RKO (cell line): Measurements from ENCODE around the gene APOL3.
"Not testable (repeated sequence)": the region's sequence is repeated elsewhere in the genome, so short reads cannot be mapped to it uniquely, and the experiment has no call there.

ENCODE experiments used
- DNase-seq: peaks from one replicate; pipeline ENCODE4 v3.0.0-alpha.2; 2016; ENCODE audit warnings: low spot score

The APOL3 gene

DNA sequence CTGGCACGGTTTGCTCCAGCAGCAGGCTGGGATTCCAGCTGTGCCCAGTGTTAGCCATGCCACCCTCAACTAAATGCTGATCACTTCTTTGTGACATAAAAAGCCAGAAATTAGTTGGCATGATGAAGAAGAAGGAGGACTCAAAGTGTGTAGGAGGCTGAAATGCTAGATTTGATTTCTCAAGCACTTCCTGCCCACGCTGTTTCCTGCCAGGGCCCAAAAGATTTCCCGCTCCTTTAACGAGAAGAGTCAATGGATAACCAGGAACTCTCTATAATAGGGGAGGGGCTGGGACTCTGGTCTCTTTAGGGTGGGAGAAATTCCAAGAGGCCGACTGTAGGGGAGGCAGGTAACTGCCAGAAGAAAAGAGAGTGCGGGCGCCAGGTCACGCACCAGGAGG is 26.4 kb downstream of the APOL3 start:
- no peak for DNase-seq

DNA sequence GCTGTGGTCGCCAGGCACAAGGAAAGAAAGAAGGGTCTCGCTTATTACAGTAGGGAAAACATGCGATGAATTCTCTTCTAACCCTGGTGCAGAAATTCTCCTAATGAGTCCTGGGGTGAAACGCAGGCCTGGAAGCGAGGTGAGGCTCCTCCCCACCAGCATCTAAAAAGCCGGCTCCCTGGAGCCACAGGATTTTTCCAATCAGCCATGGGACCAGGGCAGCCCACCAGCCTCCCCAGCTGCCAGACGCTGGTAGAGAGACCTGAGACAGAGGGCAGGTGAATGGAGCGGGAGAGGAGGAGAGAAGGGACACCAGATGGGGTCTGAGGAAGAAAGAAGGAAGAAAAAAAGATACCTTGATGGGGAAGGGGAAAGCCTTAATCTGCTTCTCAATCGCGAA is 28.6 kb downstream of the APOL3 start:
- DNase-seq = no peak

DNA sequence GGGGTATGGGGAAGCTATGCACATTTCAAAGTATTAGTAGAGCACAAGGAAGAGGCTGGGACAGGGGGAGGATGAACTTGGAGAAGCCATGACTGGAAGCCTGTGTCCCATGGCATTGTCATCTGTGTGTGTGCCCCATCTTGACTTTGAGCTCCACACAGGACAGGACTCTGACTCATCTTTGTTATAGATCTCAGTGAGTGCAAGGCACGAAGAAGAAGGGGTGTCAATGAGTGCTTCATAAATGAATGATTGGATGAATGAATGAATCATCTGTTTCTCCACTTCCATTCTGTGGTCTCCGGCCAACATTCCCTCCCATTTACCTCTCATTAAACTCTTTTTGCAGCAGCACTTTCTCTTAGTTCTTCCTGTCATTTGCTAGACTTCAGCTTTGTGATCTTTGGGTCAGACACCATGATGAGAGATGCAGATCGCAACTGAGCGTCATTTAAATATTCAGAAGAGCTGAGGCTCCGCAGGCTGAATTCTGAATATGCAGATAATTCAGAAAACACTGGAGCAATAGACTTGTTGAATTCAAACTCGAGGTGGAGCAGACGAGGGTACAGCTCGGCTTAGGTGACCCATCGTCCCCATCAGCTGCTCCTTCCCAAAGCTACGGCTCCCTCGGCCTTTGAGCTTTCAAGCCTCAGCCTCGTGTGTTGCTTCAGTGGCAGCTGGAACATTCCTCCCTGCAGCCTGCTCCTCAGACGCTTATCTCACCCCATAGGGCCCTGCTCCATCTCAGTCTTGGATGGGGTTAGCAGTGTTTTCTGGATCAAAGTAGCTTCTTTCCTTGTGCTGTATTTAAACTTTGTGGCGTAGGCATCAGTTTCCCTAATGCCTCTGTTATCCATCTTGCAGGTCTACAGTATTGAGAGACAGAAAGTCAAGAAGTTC is 30.8 kb downstream of the APOL3 start:
- DNase-seq = no peak

DNA sequence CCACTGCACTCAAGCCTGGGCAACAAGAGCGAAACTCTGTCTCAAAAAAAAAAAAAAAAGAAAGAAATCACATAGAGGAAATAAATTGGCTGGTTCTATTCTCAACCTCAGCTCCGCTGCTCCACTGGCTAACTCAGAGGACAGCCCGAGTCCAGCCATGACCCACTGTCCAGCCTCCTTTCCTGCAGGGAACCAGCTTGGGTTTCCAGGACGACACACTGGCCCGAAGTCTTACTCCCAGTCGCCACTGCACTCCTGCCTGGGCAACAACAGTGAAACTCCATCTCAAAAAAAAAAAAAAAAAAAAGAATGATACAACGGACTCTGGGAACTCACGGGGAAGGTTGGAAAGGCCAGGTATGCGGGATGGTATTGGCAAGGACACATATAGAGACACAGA is 31.5 kb downstream of the APOL3 start:
- DNase-seq = no peak

DNA sequence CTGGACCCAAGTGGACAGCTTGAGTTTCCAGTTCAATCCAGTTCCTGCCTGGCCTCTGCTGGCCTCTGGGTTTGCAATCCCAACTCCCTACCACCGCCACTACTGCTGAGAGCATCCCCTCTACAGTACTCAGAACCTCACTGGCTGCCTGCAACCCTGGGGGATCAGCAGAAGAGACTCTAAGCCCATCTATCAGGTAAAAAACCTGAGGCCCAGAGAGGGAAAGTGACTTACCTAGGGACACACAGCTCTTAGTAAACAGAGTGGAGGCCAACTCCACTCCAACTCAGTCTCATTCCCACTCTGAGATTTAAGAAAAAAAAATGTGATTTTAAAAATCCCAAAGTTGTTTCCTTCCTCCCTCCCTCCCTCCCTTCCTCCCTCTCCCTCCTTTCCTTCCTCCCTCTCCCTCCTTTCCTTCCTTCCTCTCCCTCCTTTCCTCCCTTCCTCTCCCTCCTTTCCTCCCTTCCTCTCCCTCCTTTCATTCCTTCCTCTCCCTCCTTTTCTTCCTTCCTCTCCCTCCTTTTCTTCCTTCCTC is 34.5 kb downstream of the APOL3 start:
- DNase-seq = no peak

DNA sequence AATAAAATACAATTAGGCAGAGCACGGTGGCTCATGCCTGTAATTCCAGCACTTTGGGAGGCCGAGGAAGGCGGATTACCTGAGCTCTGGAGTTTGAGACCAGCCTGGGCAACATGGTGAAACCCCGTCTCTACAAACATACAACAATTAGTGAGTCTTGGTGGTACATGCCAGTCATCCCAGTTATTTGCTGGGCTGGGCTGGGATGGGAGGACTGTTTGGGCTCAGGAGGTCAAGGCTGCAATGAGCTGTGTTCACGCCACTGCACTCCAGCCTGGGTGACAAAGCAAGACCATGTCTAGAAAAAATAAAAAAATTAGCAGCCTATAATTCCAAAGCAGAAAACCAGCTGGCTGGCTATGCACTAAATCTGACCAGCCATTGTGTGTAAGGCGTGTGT is 35.1 kb downstream of the APOL3 start:
- DNase-seq = no peak

DNA sequence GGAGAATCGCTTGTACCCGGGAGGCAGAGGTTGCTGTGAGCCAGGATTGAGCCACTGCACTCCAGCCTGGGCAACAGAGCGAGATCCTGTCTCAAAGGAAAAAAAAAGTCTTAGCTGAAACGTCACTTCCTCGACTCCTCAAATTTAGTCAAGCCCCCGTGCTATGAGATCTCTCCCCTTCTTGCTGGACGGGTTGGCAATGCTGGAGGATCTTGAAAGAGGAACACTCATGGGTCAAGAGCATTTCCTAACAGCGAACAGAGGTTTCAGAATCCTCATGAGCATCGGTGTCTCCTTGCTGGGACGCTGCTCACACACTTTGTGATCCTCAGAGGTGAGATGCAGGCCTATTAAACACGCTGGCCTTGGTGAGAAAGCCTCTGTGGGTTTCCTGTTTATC is 35.9 kb downstream of the APOL3 start:
- DNase-seq = no peak

DNA sequence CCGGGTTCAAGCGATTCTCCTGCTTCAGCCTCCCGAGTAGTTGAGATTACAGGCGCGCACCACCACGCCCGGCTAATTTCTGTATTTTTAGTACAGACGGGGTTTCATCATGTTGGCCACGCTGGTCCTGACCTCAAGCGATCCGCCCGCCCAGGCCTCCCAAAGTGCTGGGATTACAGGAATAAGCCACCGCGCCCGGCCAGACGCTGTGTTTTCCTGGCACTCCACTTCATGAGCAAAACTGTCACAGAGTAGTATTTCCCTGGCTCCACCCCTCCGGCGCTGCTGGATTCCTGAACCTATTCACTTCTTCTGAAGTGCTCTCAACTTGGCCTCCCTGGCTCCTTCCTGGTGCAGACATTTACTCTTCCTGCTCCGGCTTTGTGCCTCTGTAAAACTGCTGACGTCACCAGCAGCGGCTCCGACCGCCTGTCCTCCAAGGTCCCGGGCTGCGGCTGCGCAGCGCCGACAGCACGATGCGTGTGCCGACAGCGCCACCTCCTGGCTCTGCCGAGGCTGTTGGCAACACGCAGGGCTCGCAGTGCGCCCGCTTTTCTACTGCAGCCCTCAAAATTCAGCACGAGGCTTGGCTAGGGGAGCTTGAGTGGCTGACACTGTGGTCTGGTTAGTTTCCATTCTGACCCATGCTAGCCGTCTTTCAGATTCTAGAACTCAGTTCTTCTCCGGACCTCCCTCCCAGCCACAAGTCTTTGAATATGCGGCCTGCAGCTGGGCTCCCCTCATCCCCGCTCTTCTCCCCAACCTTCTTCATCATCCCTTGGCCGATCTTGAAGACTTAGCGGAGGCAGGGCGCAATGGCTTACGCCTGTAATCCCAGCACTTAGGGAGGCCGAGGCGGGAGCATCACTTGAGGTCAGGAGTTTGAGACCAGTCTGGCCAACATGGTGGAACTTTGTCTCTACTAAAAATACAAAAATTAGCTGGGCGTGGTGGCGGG is 36.6 kb downstream of the APOL3 start:
- peak; percentile 94 for DNase-seq

DNA sequence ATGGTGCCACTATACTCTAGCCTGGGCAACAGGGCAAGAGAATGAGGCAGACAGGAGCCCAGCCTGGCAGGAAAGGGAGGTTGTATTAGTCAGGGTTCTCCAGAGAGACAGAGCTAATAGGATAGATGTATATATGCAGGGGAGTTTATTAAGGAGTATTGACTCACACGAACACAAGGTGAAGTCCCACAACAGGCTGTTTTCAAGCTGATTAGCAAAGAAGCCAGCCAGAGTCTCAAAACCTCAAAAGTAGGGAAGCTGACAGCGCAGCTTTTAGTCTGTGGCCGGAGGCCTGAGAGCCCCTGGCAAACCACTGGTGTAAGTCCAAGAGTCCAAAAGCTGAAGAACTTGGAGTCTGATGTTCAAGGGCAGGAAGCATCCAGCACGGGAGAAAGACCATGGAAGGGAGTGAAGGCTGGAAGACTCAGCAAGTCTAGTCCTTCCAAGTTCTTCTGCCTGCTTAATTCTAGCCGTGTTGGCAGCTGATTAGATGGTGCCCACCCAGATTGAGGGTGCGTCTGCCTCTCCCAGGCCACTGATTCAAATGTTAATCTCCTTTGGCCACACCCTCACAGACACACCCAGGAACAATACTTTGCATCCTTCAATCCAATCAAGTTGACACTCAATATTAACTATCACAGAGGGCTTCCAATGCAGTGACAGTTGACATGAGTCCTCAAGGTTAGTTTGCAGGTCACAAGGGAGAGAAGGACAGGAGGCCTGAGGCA is 39.8 kb downstream of the APOL3 start:
- DNase-seq = not testable (repeated sequence)

DNA sequence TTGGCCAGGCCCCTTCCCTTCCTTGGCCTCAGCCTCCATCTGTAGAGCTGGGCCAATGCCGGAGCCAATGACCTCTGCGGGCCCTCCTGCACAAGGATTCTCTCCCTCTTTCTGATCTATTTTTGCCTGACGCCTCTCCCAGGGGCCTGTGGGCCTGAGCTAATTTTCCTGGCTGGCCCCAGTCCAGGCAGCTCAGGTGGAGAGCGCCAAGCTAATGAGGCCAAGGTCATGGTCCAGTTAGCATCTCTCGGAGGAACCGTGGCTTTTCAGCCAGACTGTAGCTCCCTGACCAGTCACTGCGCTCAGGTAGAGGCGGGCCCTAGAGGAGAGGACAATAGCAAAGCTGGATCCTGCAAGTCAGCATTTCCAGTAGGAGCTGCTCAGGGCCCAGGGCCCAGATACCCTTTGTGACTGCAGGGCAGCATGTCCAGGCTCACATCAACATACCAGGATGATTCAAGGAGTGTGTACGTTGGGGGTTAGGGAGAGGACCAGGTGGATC is 43.5 kb downstream of the APOL3 start:
- DNase-seq = no peak

DNA sequence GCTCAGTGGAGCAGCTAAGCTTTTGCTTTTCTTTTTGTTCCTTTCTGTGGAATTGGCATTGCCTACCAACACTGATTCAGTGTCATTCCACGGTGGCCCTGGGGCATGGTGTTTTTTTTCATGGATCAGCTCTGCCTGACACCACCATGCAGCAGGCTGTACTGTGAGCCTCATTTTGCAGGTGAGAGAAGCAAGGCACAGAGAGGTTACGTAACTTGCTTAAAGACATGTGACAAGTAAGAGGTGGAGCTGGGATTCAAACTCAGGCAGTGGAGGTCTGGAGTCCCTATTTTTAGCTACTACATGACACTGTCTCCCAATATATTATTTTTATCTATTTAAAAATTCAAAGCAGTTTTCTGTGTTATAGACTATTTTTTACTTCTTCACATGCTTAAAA is 44.4 kb downstream of the APOL3 start:
- DNase-seq = no peak

DNA sequence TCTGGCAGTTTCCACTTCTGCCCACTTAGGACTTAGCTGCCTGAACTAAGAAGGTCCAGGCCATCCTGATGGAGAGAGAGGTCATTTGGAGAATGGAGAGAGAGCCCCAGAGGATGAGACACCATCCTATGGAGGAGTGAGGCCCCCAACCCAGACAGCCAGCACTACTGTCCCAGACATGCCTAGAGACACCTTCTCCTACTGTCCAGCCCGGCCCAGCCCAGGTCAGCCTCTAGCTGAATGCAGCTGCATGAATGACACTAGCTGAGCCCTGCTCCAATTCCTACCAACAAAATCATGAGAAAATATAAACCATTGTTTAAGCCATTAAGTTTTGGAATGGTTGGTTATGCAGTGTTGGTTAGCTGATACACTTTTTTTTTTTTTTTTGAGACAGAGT is 47.4 kb downstream of the APOL3 start:
- DNase-seq = no peak

DNA sequence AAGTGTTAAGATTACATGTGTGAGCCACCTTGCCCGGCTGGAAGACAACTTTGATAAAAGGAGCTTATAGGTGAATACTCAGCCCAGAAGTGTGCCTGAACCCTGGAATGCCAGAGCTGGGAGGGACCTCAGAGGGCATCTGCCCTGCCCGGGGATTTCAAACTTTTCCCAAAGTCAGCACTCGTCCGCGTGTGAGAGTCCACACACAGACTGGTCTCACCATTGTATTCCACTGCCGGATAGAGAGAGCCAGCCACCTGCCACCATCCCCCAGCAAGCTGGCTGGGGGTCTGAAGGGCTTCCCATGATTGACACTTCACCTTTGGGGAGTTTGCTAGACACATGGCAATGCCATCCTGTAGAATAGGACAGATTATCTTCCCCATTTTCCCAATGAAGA is 49.2 kb downstream of the APOL3 start:
- DNase-seq = no peak

DNA sequence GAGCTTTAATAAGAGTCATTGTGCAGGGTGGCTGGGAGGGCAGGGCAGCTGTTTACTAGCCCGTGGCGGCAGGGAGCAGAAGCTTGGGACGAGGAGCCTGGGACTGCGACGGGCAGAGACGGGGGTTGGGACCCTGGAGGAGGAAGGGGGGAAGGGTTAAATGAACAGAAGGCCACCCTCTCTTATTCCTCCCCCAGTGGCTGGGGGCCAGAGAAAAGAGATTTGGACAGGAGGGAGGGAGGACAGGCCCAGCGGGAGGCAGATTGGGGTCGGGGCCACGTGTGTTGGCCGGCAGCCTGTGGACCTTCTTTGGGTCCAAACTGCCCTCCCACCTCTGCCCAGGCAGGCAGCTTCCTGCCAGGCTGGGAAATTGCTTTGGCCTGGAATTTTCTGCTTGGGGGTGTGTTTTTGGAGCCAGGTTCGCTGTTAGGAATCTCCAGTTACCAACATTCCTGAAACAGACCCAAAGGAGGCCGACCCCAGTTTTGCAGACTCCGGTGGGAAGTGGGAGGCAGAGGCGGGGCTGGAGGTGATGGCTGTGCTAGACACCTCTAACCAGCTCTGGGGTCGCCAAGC is 50.2 kb downstream of the APOL3 start:
- DNase-seq = no peak

DNA sequence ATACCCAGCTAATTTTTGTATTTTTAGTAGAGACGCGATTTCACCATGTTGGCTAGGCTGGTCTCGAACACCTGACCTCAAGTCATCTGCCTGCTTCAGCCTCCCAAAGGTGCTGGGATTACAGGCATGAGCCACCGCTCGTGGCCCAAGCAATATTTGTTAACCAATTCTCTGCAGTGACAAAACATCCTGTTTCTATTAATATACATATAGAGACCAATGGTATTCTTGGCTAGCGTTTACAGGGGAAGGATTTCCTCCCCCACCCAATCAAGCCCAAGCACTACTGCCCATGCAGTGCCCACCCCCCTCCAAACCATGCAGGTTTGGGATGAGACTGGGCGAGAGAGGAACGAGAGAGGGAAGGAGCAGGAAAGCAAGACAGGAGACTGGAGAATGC is 53.1 kb downstream of the APOL3 start:
- no peak for DNase-seq

DNA sequence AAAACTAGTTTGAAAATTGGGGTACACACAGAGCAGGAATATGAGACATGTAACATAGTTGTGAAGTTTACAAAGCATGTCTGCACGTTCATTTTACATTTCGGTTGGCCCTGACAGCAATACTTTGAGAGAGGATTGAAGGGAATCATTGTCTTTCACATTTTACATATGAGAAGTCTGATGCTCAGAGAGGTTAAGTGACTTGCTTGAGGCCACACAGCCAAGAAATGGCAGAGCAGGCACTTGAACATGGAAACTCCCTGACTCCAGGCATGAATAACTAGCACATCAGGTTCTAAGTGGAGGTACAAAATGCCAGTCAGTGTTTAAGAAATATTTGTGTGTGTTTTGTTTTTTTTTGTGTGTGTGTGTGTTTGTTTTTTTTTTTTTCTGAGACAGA is 53.6 kb downstream of the APOL3 start:
- no peak for DNase-seq

DNA sequence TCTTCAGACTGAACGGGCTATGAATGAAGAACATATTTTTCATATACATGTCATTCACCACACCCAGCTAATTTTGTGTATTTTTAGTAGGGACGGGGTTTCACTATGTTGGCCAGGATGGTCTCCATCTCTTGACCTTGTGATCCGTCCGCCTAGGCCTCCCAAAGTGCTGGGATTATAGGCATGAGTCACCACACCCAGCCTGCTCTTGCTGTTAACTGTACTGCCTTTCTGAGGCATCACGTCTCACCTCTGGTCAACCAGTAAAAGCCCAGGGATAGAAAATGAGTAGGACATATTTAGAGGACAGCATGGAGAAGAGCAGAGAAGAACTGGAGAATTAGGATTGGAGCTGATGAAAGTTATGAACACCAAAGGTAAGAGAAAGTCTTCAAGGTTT is 55.6 kb downstream of the APOL3 start:
- DNase-seq = peak; percentile 44

DNA sequence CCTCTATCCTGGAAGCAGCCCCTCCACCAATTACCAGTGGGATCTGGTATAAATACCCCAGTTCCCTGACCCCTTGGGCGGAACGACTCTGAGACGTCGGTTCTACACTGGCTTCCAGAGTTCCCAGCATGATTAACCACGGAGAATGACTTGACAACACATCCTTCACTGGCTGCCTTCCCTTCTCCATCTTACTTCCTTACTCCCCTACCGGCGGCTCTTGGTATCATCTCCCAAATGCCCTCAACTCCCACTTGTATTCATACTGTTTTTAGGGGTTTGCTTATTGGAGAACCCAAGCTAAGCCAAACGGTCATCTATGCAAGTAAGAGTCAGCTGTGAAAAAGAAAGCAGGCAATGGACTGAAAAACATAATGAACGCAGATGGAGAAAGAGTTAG is 56.1 kb downstream of the APOL3 start:
- no peak for DNase-seq

DNA sequence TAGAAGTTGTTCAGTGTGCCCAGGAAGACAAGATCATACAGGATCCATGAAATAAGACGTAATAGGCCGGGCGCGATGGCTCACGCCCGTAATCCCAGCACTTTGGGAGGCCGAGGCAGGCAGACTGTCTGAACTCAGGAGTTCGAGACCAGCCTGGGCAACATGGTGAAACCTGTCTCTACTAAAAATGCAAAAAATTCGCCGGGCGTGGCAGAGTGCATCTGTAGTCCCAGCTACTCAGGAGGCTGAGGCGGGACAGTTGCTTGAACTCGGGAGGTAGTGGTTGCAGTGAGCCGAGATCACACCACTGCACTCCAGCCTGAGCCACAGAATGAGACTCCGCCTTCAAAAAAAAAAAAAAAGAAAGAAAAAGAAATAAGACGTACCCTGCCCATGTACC is 56.7 kb downstream of the APOL3 start:
- no peak for DNase-seq

DNA sequence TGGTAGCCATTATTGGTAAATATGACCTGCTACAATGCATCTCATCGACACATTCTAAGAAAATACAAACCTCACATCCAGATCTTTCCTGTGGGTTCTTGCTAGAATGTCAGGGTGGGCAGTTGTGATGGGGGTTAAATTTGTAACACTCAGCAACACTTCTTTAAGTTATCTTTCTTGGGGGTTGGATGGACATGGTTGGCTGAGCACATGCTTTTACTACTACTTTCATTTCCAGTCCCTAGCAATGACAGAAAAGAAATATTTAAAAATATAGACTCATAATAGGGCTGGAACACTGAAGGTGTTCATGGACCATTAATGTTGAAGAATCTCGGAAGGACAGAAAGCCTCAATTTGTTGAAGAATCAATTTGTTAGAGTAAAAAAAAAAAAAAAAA is 57.6 kb downstream of the APOL3 start:
- DNase-seq = no peak

DNA sequence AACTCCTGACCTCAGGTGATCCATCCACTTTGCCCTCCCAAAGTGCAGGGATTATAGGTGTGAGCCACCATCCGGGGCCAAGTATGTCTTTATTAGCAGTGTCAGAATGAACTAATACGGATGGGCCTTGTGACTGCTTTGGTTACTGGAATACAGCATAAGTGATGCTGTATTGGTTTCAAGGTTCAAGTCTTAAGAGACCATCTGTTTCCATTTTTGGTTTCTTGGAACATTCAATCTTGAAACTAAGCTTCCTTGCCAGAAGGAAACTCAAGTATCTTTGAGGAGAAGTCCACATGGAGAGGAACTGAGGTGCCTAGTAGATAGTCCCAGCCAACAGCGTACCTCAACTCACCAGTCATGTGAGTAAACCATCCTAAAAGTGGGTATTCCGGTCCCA is 58.8 kb downstream of the APOL3 start:
- DNase-seq = no peak

DNA sequence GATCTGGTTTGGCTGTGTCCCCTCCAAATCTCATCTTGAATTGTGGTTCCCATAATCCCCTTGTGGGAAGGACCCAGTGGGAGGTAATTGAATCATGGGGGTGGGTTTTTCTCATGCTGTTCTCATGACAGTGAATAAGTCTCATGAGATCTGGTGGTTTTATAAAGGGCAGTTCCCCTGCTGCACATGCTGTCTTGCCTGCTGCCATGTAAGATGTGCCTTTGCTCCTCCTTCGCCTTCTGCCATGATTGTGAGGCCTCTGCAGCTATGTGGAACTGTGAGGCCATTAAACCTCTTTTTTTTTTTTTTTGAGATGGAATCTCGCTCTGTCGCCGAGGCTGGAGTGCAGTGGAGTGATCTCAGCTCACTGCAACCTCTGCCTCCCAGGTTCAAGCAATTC is 59.6 kb downstream of the APOL3 start:
- DNase-seq = not testable (repeated sequence)
